SU-DHL-6 (cell line): ENCODE measurements around the gene ITPKB.

Source experiments
- EZH2phosphoT487 ChIP-seq: fragments of 200-600 bp; sonication (generic), shearing (Covaris generic); conservative IDR thresholded peaks from 2 replicates; pipeline ENCODE4 v1.6.1; 2018; ENCODE audit warnings: mild to moderate bottlenecking, antibody characterized with exemption, low read length, moderate library complexity, mixed read lengths
- TF ChIP-seq, protein P1 (sequence below): fragments of 200-600 bp; sonication (generic); IDR thresholded peaks from one replicate; pipeline ENCODE4 v1.5.1; 2017; ENCODE audit warnings: antibody characterized with exemption, mild to moderate bottlenecking, low read length, moderate library complexity; ENCODE audit not compliant: insufficient read depth, poor library complexity, severe bottlenecking

DNA sequence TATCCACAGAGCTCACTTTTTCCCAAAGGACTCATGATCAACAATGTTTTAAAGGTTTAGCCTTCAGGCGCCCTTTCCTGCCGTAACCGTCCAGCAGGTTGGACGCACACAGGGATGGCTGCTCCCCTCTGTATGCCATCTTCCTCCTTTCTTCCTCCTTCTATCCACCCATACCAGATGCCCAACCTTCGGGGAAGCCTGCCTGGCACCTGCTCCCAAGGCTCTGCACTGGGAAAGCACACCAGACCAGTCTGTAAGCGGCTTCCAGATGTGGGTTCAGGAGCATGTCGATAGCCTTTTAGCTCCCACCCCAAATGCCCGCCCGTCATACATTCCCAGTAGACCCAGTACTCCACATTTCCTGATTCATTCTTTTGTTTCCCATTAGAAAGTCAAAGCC, 137.6 kb downstream of the ITPKB start:
- TF ChIP-seq, protein P1, sequence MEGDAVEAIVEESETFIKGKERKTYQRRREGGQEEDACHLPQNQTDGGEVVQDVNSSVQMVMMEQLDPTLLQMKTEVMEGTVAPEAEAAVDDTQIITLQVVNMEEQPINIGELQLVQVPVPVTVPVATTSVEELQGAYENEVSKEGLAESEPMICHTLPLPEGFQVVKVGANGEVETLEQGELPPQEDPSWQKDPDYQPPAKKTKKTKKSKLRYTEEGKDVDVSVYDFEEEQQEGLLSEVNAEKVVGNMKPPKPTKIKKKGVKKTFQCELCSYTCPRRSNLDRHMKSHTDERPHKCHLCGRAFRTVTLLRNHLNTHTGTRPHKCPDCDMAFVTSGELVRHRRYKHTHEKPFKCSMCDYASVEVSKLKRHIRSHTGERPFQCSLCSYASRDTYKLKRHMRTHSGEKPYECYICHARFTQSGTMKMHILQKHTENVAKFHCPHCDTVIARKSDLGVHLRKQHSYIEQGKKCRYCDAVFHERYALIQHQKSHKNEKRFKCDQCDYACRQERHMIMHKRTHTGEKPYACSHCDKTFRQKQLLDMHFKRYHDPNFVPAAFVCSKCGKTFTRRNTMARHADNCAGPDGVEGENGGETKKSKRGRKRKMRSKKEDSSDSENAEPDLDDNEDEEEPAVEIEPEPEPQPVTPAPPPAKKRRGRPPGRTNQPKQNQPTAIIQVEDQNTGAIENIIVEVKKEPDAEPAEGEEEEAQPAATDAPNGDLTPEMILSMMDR = no peak
- no peak for TF ChIP-seq EZH2phosphoT487
